HG03558 (cell line): ENCODE measurements around the gene MYOZ2.

Experiments used
- ATAC-seq: cut with Tn5 transposase; IDR thresholded peaks from one replicate; pipeline ENCODE4 v1.9.1; 2021; ENCODE audit warnings: moderate number of reproducible peaks; ENCODE audit not compliant: unreplicated experiment; ENCODE audit errors: extremely low read depth

Gene MYOZ2

DNA sequence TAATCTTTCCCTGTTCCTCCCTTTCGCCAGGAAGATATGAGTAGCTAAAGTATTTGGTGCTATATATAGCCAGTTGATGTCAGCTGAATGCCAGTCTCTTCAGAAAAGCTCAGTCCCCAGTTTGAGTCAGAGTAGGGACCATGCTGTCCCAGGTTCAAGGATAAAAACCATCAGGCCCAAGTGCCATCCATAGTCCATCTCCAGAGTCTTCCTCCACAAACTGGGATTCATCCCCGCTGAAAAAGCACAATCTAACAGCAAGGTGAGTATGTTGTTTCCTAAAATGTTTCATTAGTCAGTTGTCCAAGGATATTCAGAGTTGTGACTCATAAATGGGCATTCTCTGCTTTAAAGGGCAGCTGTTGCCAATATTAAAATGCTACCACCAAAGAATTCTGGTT is at the start of gene MYOZ2:
Gene MYOZ2, plus strand, starts transcription at position 112 of the 401 bp plus-strand sequence. CDS start 694 bp downstream, outside the sequence.
- no peak for ATAC-seq

DNA sequence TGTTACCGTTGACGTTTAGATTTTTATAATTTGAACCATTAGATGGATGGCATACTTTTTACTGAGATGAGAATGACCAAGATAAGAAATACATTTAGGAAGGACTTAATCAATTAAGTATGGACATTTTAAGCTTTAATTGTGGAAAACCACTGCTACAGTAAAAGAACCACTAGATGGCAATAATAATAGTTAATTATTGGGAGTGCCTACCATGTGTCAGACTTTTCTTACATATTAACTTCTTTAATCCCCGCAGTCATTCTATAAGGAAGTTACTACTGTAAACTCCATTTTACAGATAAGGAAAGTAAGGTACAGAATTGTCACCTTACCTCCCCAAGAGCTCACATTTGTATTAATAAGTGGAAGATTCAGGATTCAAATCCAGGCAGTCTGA is 48.5 kb upstream of the MYOZ2 start:
- no peak for ATAC-seq

GRCh38 chr4:119087656-119088055 is 48.0 kb upstream of the MYOZ2 start:
- ATAC-seq, result no peak

- no peak for ATAC-seq
Observed at GRCh38 chr4:119093042-119093827, 42.4 kb upstream of the MYOZ2 start.

- no peak for ATAC-seq
Observed at GRCh38 chr4:119097282-119097900, 38.2 kb upstream of the MYOZ2 start.

DNA sequence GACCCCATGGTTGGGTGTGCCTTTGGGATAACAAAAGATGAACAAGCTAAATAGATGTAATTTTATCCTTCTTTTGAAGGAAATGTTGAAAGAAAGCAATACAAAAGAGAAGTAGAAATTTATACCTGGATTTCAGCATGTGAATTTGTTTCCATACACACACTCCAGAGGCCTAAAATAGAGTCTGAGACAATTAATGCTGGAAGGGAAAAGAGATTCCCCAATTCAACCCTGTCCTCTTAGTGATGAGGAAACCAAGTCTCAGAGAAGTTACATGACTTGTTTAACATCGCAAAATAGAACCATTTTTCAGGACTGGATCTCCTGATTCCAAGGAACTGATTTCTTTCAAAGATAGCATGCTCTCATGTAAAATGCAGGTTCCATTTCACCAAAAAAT is 37.3 kb upstream of the MYOZ2 start:
- ATAC-seq, result no peak

- no peak for ATAC-seq
Observed at GRCh38 chr4:119099227-119099810, 36.3 kb upstream of the MYOZ2 start.

DNA sequence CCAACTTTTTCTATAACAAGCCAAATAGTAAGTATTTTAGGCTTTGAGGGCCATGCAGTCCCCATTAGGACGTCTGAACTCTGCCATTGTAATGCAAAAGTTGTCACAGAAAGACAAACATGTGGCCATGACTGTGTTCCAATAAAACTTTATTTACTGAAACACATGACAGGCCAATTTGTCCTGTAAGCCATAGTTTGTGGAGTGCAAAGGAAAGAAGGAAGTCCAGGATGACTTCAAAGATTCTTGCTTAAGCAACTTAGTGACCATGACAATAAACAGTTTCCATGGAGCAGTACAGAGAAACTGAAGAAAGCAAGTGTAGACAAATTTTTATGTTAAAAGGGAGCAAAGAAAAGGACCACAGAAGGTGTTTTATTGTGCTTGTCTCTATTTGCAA is 35.0 kb upstream of the MYOZ2 start:
- ATAC-seq, result no peak

DNA sequence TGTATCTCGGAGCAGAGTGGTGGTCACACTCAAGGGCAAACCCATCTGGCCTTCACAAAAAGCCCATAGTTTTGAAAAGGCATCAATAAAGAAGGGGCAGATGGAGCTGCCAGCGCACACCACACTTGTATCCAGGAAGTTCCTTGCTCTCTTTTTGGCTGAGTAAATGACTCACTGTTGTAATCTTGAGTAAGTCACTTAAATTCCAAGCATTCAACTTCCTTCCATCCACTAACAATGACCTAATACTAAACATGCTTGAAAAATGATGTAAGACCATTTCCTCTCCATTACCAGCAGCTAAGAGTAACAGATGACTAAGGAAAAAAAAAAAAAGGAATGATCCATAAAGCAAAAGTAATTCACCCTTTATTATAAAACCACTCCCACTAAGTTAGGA is 32.4 kb upstream of the MYOZ2 start:
- ATAC-seq, result no peak

GRCh38 chr4:119104644-119105273 is 30.9 kb upstream of the MYOZ2 start:
- ATAC-seq, result no peak

GRCh38 chr4:119105605-119106004 is 30.0 kb upstream of the MYOZ2 start:
- ATAC-seq, result no peak

- no peak for ATAC-seq
Observed at GRCh38 chr4:119106036-119107000, 29.3 kb upstream of the MYOZ2 start.

- ATAC-seq, result no peak
Observed at GRCh38 chr4:119110121-119110520, 25.5 kb upstream of the MYOZ2 start.

DNA sequence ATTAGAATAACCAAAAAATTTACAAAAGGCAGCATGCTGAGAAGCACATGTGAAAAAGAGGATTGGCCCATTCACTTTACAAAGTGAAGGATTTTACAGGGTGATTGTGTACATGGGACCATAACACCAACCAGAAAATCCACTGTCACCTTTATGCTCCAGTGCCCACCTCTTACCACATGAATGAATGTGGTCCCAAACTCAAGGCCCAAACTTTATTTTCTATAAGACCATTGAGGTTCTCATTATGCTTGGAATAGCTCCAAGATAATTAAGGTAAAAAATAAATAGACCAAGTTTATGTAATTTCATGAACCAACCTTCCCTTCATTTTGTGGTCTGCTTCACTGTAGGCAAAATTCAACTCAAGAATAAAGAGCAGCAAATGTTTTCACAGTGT is 24.3 kb upstream of the MYOZ2 start:
- ATAC-seq, result no peak

DNA sequence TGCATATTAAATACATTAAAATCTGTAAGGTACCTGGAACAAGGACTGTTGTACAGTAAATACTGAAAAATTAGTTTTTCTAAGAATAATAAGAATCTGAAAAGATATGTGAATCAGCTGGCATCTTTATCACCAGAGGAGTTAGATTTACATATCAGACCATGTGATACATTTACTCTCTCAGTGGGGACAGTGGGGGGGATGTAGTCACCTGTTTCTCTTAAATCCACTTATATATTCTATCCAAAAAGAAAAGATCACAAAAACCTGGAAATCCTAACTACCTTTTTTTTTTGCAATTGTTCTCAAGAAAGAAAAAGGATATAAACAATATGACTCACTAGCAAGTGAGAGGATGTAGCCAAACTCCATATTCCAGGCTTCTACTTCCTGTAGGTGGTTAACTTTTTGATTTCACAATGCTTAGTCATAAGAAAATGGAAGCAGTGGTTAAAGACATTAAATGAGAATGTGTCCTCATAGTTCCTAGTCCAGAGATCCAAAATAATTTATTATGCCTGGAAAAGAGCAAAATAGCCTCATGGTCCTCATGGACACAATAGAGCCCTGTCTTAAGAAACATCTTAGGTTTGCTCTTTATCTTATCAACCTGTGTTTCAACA is 22.5 kb upstream of the MYOZ2 start:
- no peak for ATAC-seq

DNA sequence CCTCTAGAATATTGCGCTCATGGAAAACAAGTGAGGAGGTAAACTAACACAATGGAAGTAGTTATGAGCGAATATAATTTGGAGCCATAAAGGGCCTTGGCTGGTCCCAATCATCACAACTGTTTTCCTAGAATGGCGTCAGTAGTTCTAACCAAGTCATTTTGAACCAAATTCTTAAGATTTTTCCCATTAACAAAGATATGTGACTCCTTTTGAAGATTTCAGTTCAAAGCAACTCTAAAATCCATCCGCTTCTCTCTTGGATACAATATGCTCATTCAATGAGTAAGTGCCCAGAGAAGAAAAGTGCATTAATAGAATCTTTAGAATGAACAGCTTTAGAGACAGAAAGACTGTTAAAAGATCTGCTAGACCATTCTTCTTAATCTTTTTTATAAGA is 19.6 kb upstream of the MYOZ2 start:
- no peak for ATAC-seq

- ATAC-seq, result no peak
Observed at GRCh38 chr4:119116925-119117900, 18.4 kb upstream of the MYOZ2 start.

DNA sequence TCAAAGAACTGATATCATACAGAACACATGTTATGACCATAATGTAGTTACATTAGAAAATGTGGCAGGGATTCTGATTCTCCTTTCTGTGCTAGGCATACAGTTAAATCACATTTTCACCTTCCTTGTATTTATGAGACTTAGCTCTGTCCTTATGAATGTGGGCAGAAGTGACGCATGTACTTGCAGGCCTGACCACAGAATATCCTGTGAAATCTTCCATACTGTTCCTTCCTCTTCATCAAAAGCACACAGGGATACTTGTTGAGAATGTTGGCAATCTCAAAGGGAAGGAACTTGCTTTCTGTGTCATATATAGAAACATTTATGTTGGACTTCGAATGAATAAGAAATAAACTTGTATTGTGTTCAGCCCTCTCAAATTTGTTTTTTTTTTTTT is 17.2 kb upstream of the MYOZ2 start:
- no peak for ATAC-seq
